NCI-H69 (cell line): ENCODE measurements around the gene SCN3B.

Source experiments
- DNase-seq: peaks from one replicate; lab custom pipeline; 2025; lab: John Stamatoyannopoulos, UW

Gene SCN3B

DNA sequence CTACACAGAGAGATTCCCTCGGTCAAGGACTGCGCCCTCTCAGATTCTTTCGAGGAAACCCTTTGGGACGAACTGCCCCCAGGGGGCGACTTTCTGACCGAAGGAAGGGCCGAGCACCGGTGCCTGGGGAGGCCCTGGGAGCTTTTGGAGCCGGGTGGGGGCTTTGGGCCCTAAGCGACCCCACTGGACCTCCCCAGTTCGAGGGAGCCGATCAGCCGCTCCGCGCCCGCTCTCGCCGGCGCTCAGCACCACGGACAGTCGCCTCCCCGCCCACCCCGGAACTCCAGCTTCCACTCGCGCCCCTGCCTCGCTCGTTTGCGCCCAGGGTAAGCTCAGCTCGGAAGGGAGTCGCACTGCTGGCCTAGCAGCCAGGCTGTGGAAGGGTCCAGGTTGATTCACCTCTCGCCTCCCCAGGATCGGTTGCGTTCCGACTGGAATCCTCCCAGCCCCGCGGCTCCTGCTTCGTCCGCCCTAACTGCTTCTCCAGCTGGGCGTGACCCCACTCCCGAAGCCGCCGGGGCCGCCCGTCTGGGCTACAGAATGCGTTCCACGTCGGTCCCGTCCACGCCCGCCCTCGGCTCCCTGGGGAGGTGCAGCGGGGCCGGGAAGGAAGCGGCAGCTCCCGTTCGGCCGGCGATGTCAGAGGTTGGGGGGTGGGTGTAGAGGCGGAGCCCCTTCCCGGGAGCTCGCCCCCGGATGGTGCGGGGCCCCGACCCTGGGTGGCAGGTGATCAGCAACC is 428 bp downstream of the SCN3B start:
- peak; percentile 81 for DNase-seq

DNA sequence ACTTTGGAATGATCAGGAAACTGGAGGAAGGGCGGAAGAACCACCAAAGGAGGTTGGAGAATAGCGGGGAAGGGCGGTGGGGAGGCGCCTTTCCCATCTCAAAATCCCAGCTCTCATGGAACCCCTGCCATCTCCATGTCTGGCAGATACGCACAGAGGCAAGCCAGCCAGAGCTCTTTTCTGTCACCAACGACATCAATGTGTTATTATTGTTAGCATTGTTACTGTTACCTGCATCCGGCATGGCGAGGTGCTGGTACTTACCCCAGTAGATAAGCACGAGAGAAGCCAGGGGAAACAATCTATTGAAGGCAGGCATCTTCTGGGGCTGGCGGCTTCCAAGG is 969 bp downstream of the SCN3B start:
- no peak for DNase-seq

- no peak for DNase-seq
These were observed 1.8 kb downstream of the SCN3B start for GRCh38 chr11:123652599-123652998.

DNA sequence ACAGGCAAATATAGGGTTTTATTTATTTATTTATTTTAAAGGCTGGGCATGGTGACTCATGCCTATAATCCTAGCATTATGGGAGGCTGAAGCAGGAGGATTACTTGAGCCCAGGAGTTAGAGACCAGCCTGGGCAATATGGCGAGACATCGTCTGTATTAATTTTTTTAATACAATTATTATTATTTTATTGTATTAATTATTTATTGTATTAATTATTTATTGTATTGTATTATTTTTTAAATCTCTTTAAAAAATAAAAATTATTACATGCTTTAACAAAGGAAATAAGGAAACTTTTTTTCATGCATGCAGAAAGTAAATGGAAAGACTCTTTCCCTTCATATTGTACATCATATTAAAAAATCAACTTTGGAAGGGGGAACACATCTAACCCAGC is 3.5 kb downstream of the SCN3B start:
- no peak for DNase-seq

- DNase-seq, result peak; percentile 28
These were observed 9.0 kb downstream of the SCN3B start for GRCh38 chr11:123645286-123645975.

- no peak for DNase-seq
These were observed 12.0 kb downstream of the SCN3B start for GRCh38 chr11:123642435-123642834.

DNA sequence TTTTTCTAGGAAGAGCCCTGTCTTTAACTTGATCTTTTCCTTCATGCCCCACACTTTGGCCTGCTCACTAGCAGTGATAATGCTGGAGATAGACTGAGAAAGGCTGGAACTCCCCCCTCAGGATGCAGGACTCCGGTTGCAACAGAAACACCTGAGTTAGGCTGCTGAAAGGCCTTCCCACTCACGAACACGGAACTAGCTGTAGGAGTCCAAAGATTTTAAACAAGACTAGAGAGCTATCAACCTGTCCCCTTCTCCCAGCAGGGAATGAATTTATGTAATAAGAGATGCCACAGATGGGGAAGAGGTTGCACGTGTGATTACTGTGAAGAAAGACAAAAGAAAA is 13.0 kb downstream of the SCN3B start:
- DNase-seq, result no peak

DNA sequence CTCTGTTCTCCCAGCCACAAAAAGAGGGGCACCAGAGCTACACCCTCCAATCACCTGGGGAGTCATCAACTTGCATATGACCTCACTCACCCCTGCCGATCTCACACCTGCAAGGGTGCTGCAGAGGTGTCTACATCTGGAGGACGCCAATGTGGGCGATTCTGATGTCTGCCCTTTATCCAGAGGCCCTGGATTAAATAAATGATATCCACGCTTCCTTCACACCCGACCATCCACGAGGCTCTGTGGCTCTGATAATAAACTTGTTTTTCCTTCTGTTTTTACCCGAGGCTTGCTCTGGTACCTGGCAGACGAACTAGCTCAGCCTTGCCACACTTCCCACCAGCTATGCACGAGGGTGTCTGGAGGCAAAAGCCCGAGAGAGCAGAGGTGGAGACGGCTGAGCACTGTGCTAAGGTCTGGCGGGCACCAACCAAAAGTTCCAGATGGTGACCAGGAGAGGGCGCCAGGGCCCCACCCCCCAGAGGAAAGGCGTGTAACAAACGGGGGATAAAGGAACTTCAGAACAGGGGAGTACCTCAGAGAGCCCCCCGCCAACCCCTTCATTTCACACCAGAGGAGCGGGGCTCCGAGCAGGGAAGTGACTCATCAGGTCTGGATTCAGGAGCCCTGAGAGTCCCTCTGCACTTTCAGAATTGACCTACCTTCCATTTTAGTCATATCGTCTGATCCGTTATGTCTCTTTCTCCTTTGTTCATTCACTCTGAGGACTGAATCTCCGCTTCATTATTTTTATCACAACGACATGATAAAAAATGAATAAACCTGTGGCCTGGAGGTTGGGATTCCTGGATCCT is 13.5 kb downstream of the SCN3B start:
- peak; percentile 58 for DNase-seq

- no peak for DNase-seq
These were observed 14.4 kb downstream of the SCN3B start for GRCh38 chr11:123640029-123640428.

- DNase-seq, result no peak
These were observed 24.3 kb downstream of the SCN3B start for GRCh38 chr11:123630126-123630608.

DNA sequence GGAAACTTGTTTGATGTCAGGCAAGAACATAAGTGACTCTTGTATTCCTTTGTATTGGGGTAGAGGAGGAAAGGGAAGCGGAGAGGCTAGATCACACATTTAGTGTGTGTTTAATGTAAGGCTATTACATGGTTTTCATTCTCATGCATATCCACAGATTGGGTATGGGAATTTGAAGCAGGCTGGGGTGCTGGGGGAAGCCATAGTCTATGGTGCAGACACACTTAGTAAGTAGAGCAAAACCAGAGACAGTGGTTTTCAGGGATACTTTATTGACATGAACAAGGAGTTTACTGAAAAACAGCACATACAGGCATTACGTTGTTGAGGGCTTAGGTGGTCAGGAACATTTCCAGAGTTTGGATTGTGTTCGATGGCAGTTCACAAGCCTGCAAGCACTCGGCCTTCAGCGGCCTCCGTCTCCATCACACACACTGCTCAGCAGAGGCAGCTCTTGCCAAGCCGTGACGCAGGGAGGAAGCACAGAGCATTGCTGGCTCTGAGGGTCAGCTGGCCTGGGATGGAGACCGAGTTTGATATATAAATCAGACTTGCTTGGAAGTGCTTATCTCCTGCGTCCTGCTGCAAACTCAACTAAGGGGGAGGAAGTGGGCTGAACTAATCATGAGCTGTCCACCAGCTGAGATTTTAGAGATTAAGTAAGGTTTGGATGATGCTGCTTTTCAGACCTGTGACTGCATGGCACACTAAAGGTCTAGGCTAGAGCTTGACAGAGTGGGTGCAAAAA is 25.3 kb downstream of the SCN3B start:
- DNase-seq, result no peak

DNA sequence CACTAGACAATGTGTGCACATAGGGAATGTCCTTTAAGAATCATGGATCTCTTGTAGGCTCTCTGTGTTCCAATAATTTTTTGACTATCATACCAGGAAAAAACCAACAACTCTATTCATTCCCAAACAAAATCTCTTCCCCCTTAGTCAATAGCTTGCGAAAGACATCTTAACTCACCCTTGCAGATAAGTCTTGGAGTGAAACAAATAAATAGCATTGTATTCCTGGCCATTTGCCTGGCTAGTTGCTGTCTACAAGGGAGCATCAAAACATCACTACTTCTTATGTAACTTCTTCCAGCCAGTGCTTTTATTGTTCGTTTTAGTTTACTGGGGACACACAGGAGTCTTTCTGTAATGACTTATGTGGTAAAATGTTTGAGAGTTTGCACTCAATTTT is 29.4 kb downstream of the SCN3B start:
- no peak for DNase-seq

GRCh38 chr11:123622576-123622975 is 31.8 kb downstream of the SCN3B start:
- no peak for DNase-seq

DNA sequence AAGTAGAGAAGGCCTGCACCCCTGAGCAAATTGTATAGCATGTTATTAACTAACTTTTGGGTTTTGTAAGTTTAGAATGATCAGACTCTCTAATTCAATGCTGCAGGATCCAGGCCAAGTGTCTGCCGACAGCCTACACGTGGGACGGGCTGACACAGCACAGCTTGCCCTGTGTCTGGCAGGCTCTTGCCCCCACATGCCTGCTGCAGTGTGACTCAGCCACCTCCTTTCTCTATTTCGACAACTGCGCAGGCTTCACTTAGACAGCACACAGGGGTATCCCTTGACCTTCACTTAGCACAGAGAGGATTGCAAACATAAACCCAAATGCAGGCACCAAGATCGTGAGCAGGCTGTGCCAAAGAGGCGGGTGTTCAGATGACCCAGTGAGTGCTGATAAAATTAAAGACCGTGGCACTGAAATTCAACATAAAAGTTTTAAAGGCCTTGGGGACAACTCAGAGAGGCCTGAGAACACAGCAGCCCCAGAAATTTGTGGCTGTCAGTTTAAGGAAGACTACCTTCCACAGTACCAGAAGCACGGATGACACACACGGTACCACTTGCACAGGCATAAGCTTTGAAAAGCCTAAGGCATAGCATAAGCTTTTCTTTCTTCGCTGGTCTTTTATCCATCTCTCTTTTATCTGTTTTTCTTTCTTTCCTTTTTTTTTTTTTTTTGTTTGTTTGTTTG is 37.8 kb downstream of the SCN3B start:
- DNase-seq, result no peak

GRCh38 chr11:123611698-123612097 is 42.7 kb downstream of the SCN3B start:
- no peak for DNase-seq

- DNase-seq, result no peak
These were observed 45.5 kb downstream of the SCN3B start for GRCh38 chr11:123608945-123609344.

- no peak for DNase-seq
These were observed 46.1 kb downstream of the SCN3B start for GRCh38 chr11:123608371-123608770.

GRCh38 chr11:123607781-123608180 is 46.6 kb downstream of the SCN3B start:
- no peak for DNase-seq

DNA sequence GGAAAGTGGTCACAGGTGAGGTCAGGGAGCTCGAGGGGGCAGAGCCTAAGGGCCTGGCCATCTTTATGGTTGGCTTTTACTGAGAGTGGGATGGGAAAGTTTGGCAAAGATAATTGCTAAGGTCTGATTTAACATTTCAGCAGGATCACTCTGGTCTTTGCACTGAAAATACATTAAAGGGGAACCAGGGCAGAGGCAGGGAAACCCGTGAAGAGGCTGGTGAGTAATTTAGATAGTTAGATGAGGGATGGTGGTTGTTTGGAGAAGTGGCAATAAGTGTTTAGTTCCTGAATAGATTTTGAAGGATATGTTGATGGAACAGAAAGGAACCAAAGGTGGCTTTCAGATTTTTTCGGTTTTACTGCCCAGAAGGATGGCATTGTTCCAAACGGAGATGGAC is 50.8 kb downstream of the SCN3B start:
- no peak for DNase-seq

- no peak for DNase-seq
These were observed 52.7 kb downstream of the SCN3B start for GRCh38 chr11:123601743-123602142.

- no peak for DNase-seq
These were observed 53.3 kb downstream of the SCN3B start for GRCh38 chr11:123601136-123601535.

DNA sequence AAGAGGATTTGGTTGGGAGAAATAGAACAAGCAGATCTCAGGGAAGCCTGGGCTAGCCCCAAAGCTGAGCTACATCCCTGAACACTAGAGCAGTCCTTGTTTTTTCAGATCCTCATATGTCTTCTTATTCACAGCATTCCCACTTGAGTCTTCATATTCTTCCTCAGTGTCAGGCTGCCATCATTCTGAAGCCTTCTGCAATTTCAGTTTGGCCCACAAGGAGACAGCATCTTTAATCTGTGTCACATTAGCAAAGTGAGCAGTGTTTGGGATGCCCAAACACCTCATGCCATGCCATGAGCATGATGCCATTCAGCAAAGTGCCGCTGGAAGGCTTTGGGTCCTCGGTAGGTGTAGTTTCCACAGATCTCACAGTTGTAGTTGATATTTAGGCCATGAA is 56.6 kb downstream of the SCN3B start:
- DNase-seq, result no peak
